DMS 273 treated with DMSO at 0.1 percent for 48 hours (cell line): Measurements from ENCODE around the gene SERTAD2.

ENCODE experiments used
- DNase-seq: peaks from one replicate; lab custom pipeline; 2025; lab: John Stamatoyannopoulos, UW

SERTAD2 gene

GRCh38 chr2:64627860-64628841 is 25.6 kb downstream of the SERTAD2 start:
- DNase-seq: no peak

- DNase-seq: no peak
Observed at GRCh38 chr2:64626963-64627760, 26.6 kb downstream of the SERTAD2 start.

GRCh38 chr2:64626146-64626809 is 27.4 kb downstream of the SERTAD2 start:
- DNase-seq: no peak

GRCh38 chr2:64625299-64626145 is 28.2 kb downstream of the SERTAD2 start:
- no peak for DNase-seq

GRCh38 chr2:64624862-64625261 is 28.9 kb downstream of the SERTAD2 start:
- no peak for DNase-seq

- DNase-seq: no peak
Observed at GRCh38 chr2:64624108-64624610, 29.6 kb downstream of the SERTAD2 start.

- DNase-seq: no peak
Observed at GRCh38 chr2:64623242-64623850, 30.4 kb downstream of the SERTAD2 start.

- DNase-seq: no peak
Observed at GRCh38 chr2:64622443-64623241, 31.1 kb downstream of the SERTAD2 start.

GRCh38 chr2:64620661-64621060 is 33.1 kb downstream of the SERTAD2 start:
- no peak for DNase-seq

GRCh38 chr2:64617631-64618151 is 36.0 kb downstream of the SERTAD2 start:
- no peak for DNase-seq

- no peak for DNase-seq
Observed at GRCh38 chr2:64615844-64616536, 37.7 kb downstream of the SERTAD2 start.

GRCh38 chr2:64615192-64615763 is 38.4 kb downstream of the SERTAD2 start:
- DNase-seq: no peak

GRCh38 chr2:64613276-64613675 is 40.4 kb downstream of the SERTAD2 start:
- no peak for DNase-seq

GRCh38 chr2:64612575-64613195 is 41.0 kb downstream of the SERTAD2 start:
- no peak for DNase-seq

- no peak for DNase-seq
Observed at GRCh38 chr2:64610316-64610855, 43.3 kb downstream of the SERTAD2 start.

GRCh38 chr2:64609942-64610281 is 43.8 kb downstream of the SERTAD2 start:
- DNase-seq: no peak

- no peak for DNase-seq
Observed at GRCh38 chr2:64609227-64609941, 44.3 kb downstream of the SERTAD2 start.
